ENCODE data around the gene LRRC17. TPM values are rescaled to one million over a fixed set of nuclear protein-coding genes. Genes with fewer than 3 reads are reported as not detected.
"Not testable (repeated sequence)": the region's sequence is repeated elsewhere in the genome, so short reads cannot be mapped to it uniquely, and the experiment has no call there.

Gene LRRC17
- total RNA-seq, 3 donors from 2014 or later, result 1.3 to 1.9 (median 1.3) TPM

GRCh38 chr7:102967798-102968197 is 55.0 kb downstream of the LRRC17 start:
- Histone ChIP-seq H3K36me3 (ENCODE audit: low read depth) (no peaks in the 10 kb centered on the region), H3K4me3 (no peak overlapping the region), H3K9me3 (no peaks in the 10 kb centered on the region), H3K4me1 (ENCODE audit: low read depth) (no peaks in the 10 kb centered on the region)
- TF ChIP-seq CTCF (IDR thresholded peaks at IDR 0.05), result no peak
- no peak for DNase-seq
- no peak for ATAC-seq
- intact Hi-C loops (cut with DNase I, micrococcal nuclease), result no loop called here

GRCh38 chr7:102973096-102973802 is 60.4 kb downstream of the LRRC17 start:
- DNase-seq, result no peak
- Histone ChIP-seq H3K4me1 (ENCODE audit: low read depth) (no peaks in the 10 kb centered on the region), H3K9me3 (no peaks in the 10 kb centered on the region), H3K36me3 (ENCODE audit: low read depth) (no peaks in the 10 kb centered on the region), H3K4me3 (no peak overlapping the region)
- no peak for TF ChIP-seq CTCF (IDR thresholded peaks at IDR 0.05)
- intact Hi-C loops (cut with DNase I, micrococcal nuclease), result no loop called here
- no peak for ATAC-seq

DNA sequence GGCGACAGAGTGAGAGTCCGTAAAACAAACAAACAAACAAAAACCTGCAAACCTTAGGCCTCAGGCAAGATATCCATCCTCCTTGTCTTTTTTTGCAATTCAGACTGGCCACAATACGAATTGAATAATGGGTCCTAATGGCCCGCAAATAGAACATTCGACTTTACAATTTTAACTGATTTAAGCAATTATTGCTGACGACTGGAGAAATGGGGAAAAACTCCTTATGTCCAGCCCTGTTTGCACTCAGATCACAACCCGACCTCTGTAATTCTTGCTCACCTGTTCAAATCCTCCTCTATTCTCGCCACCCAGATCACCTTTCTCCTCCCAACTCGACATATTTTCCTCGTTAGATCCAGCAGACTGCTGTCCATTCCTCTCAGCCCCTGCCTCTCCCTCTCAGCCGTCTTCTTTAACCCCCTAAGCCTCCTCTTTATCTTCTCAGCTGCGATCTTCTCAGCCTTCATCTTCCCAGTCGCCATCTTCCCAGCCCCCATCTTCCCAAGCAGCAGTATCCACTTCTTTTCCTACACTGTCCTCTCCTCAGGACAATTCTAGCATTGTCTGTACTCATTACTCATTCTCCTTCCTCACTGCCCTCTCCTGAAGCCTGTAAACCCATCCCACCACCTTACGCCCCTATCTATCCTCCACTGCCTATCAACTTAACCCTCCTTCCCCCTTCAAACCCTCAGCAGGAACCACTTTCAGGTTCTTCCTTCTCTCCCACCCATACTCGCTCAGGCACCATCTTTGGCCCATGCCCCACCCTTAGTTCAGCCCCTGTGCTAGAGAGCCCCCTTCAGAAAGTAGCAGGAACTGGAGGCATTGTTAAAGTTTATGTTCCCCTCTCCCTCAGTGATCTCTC is 61.8 kb downstream of the LRRC17 start:
- Histone ChIP-seq H3K36me3 (ENCODE audit: low read depth) (no peaks in the 10 kb centered on the region), H3K4me3 (no peak overlapping the region), H3K9me3 (no peaks in the 10 kb centered on the region), H3K4me1 (ENCODE audit: low read depth) (no peaks in the 10 kb centered on the region)
- intact Hi-C loops (cut with DNase I, micrococcal nuclease), result no loop called here
- DNase-seq (no peak), ATAC-seq (no peak)
- TF ChIP-seq CTCF (IDR thresholded peaks at IDR 0.05), result no peak

- intact Hi-C loops (cut with DNase I, micrococcal nuclease), result no loop called here
- no peaks in the 10 kb centered on the region for H3K9me3 ChIP-seq
- H3K4me1 ChIP-seq (ENCODE audit: low read depth), result no peaks in the 10 kb centered on the region
- no peak for DNase-seq
- no peaks in the 10 kb centered on the region for H3K36me3 ChIP-seq (ENCODE audit: low read depth)
- no peak for TF ChIP-seq CTCF (IDR thresholded peaks at IDR 0.05)
- no peak for ATAC-seq
- H3K4me3 ChIP-seq, result no peak overlapping the region
Measured at GRCh38 chr7:102975854-102976253, 63.1 kb downstream of the LRRC17 start.

- no peak for TF ChIP-seq CTCF (IDR thresholded peaks at IDR 0.05)
- H3K9me3 ChIP-seq, result no peaks in the 10 kb centered on the region
- intact Hi-C loops (cut with DNase I, micrococcal nuclease), result no loop called here
- no peak for DNase-seq
- H3K36me3 ChIP-seq (ENCODE audit: low read depth), result no peaks in the 10 kb centered on the region
- H3K4me1 ChIP-seq (ENCODE audit: low read depth), result no peaks in the 10 kb centered on the region
- ATAC-seq, result no peak
- H3K4me3 ChIP-seq, result no peak overlapping the region
Measured at GRCh38 chr7:102976493-102976892, 63.7 kb downstream of the LRRC17 start.

DNA sequence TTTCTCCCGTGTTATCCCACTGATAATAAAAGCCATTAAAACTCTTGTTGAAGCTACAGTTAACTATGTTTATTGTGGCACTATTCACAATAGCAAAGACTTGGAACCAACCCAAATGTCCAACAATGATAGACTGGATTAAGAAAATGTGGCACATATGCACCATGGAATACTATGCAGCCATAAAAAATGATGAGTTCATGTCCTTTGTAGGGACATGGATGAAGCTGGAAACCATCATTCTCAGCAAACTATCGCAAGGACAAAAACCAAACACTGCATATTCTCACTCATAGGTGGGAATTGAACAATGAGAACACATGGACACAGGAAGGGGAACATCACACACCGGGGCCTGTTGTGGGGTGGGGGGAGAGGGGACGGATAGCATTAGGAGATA is 64.8 kb downstream of the LRRC17 start:
- DNase-seq; H3K4me3 ChIP-seq; H3K36me3 ChIP-seq (ENCODE audit: low read depth); H3K9me3 ChIP-seq; H3K4me1 ChIP-seq (ENCODE audit: low read depth); intact Hi-C loops (cut with DNase I, micrococcal nuclease); ATAC-seq: not testable (repeated sequence)

All from mucosa of descending colon (tissue), 3 donors.